SK-N-SH (cell line): ENCODE data around the gene RNFT2.

Experiments used
- ELF1 ChIP-seq: IDR thresholded peaks from 2 replicates; pipeline ENCODE4 v1.4.0; 2012
- EP300 ChIP-seq, 2 experiments: IDR thresholded peaks; 2 replicates each; pipeline versions ENCODE4 v1.4.0 to v1.6.1; 2012; ENCODE audit warnings: borderline replicate concordance in 1 of 2, low read depth in 1 of 2, low read length in 1 of 2
- EZH2phosphoT487 ChIP-seq: fragments of 200-600 bp; sonication (generic); IDR thresholded peaks from 2 replicates; pipeline ENCODE4 v1.6.1; 2017; ENCODE audit warnings: low read depth, mixed run types, mild to moderate bottlenecking, antibody characterized with exemption, moderate library complexity, borderline replicate concordance
- FOXM1 ChIP-seq: IDR thresholded peaks from 2 replicates; pipeline ENCODE4 v1.4.0; 2012; ENCODE audit warnings: low read depth, mild to moderate bottlenecking
- NRF1 ChIP-seq: IDR thresholded peaks from 2 replicates; pipeline ENCODE4 v1.6.1; 2012; ENCODE audit warnings: low read depth, mild to moderate bottlenecking, low read length
- POLR2AphosphoS5 ChIP-seq: IDR thresholded peaks from 2 replicates; pipeline ENCODE4 v1.6.1; 2012; ENCODE audit warnings: low read depth, low read length
- RAD21 ChIP-seq: IDR thresholded peaks from 2 replicates; pipeline ENCODE4 v1.6.1; 2012; ENCODE audit warnings: mild to moderate bottlenecking, low read length
- RFX5 ChIP-seq: IDR thresholded peaks from 2 replicates; pipeline ENCODE4 v1.6.1; 2012; ENCODE audit warnings: mild to moderate bottlenecking, improper control_type of control experiment, low read length
- SMC3 ChIP-seq: IDR thresholded peaks from 2 replicates; pipeline ENCODE4 v1.6.1; 2012; ENCODE audit warnings: low read depth, low read length, improper control_type of control experiment
- TAF1 ChIP-seq: IDR thresholded peaks from 2 replicates; pipeline ENCODE4 v1.6.1; 2012; ENCODE audit warnings: low read depth, mild to moderate bottlenecking, low read length, moderate library complexity, borderline replicate concordance
- TF ChIP-seq, protein P1 (sequence below): fragments of 200-600 bp; sonication (generic); IDR thresholded peaks from 2 replicates; pipeline ENCODE4 v1.6.1; 2017; ENCODE audit warnings: antibody characterized with exemption, mild to moderate bottlenecking, moderate library complexity
- TF ChIP-seq, protein P2 (sequence below): IDR thresholded peaks from 2 replicates; pipeline ENCODE4 v1.6.1; 2012; ENCODE audit warnings: mild to moderate bottlenecking, low read depth, low read length, moderate library complexity
- TF ChIP-seq, protein P3 (sequence below): IDR thresholded peaks from 2 replicates; pipeline ENCODE4 v1.4.0; 2012; ENCODE audit warnings: low read depth

DNA sequence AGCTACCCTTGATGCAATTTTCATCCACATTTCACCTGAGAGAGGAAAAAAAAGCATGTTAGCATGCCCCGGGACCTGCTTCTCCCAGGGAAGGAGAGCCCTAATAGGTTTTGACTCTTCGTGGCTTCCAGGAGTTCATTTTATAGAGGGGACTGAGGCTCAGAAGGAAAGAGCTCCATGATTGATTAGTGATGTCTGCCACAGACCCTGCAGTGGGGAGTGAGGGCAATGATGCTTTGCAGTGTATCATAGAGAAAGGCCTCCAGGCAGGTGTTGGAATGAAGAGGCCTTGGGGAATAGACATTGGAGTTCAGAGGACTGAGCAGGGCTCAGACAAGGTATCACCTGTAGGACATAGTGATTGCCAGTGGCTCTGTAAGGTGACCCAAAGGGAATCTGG, 41.5 kb downstream of the RNFT2 start:
- TF ChIP-seq EZH2phosphoT487 (no peak), EP300 (IDR thresholded peaks at IDR 0.05; ENCODE audit: borderline replicate concordance in 1 of 2, low read depth in 1 of 2, low read length in 1 of 2) (no peak), RFX5 (no peak), POLR2AphosphoS5 (no peak), RAD21 (no peak), SMC3 (no peak), ELF1 (no peak), TAF1 (no peak), FOXM1 (no peak), NRF1 (no peak)
- TF ChIP-seq, protein P1, sequence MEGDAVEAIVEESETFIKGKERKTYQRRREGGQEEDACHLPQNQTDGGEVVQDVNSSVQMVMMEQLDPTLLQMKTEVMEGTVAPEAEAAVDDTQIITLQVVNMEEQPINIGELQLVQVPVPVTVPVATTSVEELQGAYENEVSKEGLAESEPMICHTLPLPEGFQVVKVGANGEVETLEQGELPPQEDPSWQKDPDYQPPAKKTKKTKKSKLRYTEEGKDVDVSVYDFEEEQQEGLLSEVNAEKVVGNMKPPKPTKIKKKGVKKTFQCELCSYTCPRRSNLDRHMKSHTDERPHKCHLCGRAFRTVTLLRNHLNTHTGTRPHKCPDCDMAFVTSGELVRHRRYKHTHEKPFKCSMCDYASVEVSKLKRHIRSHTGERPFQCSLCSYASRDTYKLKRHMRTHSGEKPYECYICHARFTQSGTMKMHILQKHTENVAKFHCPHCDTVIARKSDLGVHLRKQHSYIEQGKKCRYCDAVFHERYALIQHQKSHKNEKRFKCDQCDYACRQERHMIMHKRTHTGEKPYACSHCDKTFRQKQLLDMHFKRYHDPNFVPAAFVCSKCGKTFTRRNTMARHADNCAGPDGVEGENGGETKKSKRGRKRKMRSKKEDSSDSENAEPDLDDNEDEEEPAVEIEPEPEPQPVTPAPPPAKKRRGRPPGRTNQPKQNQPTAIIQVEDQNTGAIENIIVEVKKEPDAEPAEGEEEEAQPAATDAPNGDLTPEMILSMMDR: no peak
- TF ChIP-seq, protein P2, sequence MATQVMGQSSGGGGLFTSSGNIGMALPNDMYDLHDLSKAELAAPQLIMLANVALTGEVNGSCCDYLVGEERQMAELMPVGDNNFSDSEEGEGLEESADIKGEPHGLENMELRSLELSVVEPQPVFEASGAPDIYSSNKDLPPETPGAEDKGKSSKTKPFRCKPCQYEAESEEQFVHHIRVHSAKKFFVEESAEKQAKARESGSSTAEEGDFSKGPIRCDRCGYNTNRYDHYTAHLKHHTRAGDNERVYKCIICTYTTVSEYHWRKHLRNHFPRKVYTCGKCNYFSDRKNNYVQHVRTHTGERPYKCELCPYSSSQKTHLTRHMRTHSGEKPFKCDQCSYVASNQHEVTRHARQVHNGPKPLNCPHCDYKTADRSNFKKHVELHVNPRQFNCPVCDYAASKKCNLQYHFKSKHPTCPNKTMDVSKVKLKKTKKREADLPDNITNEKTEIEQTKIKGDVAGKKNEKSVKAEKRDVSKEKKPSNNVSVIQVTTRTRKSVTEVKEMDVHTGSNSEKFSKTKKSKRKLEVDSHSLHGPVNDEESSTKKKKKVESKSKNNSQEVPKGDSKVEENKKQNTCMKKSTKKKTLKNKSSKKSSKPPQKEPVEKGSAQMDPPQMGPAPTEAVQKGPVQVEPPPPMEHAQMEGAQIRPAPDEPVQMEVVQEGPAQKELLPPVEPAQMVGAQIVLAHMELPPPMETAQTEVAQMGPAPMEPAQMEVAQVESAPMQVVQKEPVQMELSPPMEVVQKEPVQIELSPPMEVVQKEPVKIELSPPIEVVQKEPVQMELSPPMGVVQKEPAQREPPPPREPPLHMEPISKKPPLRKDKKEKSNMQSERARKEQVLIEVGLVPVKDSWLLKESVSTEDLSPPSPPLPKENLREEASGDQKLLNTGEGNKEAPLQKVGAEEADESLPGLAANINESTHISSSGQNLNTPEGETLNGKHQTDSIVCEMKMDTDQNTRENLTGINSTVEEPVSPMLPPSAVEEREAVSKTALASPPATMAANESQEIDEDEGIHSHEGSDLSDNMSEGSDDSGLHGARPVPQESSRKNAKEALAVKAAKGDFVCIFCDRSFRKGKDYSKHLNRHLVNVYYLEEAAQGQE: no peak
- TF ChIP-seq, protein P3, sequence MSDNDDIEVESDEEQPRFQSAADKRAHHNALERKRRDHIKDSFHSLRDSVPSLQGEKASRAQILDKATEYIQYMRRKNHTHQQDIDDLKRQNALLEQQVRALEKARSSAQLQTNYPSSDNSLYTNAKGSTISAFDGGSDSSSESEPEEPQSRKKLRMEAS: no peak
